ES-I3 (cell line): ENCODE measurements around the gene PCA3.

Experiments used
- H3K36me3 ChIP-seq: 2 replicates; pipeline ENCODE4 v1.6.1; 2013; ENCODE audit warnings: mild to moderate bottlenecking, low read length, control low read depth, moderate library complexity; ENCODE audit not compliant: insufficient read depth
- H3K4me1 ChIP-seq: 2 replicates; pipeline ENCODE4 v1.6.1; 2013; ENCODE audit warnings: mild to moderate bottlenecking, control low read depth, low read length; ENCODE audit not compliant: insufficient read depth
- H3K9ac ChIP-seq: 2 replicates; pipeline ENCODE4 v1.6.1; 2013; ENCODE audit warnings: low read depth, mild to moderate bottlenecking, low read length, moderate library complexity
- H3K9me3 ChIP-seq: 2 replicates; pipeline ENCODE4 v1.6.1; 2013; ENCODE audit warnings: mild to moderate bottlenecking, low read length, moderate library complexity; ENCODE audit not compliant: control insufficient read depth, insufficient read depth

PCA3 gene

DNA sequence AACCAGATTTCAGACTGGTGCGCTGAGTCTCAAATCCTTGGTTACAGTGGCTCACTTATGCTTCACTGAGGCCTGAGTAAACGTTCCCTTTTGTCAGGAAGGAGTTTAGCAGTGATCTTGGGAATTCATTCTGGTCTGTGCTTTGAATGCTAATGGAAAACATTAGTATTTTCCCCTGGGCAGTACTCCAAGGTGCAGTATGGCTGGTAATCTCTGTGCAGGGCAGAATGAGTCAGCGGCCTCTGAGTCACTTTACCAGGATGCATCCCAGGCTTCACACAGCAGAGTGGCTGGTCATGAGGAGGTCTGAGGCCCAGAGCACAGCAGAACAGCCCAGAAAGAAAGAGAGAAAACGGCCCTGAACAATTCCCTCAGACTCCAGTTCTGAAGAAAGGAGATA is 54.0 kb downstream of the PCA3 start:
- Histone ChIP-seq H3K9ac (no peak overlapping the region), H3K36me3 (no peaks in the 10 kb centered on the region), H3K4me1 (peaks cover 20% of the 10 kb centered on the region), H3K9me3 (no peaks in the 10 kb centered on the region)

DNA sequence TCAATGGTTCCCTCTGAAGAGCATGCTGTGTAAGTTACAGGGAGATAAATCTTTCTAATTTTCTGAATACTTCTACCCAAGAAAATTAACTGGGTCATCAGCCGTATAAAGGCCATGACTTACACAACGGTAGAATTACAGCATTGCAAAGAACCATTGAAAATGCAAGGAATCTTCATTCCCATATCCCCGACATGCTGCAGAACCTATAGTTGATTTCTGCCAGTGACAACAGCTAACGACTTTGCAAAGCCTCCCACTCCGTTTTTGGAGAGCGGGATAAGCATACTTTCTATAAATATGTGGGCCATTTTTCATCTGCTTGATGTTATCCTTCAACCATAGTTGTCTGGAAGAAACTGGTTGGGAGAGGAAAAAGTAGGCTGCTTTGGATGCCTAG is 56.2 kb downstream of the PCA3 start:
- Histone ChIP-seq H3K9me3 (no peaks in the 10 kb centered on the region), H3K9ac (no peak overlapping the region), H3K36me3 (no peaks in the 10 kb centered on the region), H3K4me1 (peaks cover 20% of the 10 kb centered on the region)

DNA sequence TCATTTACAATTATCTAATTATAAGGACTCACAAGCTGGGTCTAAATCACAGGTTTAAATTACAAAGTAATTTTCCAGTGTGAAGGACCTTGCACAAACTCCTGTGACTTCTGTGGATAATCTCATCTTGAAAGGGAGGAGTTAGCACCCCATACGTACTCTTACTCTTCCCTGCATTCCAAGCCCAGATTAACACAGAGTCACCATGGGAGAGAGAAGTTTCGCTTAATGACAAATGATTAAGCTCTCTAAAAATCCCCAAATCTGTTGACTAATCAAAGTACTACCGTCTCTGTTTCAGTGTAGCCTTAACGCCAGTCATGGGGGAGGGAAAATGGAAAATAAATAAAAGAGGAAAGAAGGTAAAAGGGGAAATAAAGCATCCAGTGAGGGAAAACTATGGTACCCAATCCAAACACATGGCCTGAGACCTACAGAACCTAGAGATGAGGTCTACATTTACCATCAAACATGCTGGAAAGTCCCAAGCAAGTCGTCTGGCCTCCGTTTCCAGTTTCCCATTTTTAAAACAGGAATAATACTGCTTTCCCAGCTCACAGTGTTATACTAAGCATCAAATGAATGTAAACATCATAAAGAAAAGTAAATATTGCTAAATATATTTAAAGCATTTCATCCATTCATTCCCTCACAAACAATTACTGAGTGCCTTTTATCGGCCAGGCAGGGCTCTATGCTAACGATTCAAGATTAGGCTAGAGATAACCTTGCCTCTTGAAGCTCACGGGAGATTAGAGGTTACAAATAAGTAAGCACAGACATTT is 63.2 kb downstream of the PCA3 start:
- no peaks in the 10 kb centered on the region for H3K36me3 ChIP-seq
- no peaks in the 10 kb centered on the region for H3K9me3 ChIP-seq
- H3K4me1 ChIP-seq = no peaks in the 10 kb centered on the region

DNA sequence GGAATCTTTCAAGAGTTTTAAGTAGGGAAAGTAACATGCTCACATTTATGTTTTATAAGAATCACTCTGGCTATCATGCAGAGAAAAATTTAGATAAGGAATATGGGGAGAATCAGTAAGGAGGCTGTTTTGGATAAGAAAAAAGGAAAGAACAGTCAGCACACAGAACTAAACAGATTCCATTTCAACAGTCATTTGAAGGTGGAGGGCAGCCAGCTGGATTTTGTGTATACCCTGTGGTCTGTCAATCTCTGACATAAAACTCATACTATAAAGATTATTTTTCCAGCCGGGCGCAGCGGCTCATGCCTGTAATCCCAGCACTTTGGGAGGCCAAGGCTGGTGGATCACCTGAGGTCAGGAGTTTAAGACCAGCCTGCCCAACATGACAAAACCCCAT is 64.2 kb downstream of the PCA3 start:
- no peaks in the 10 kb centered on the region for H3K9me3 ChIP-seq
- H3K9ac ChIP-seq = no peak overlapping the region
- no peaks in the 10 kb centered on the region for H3K4me1 ChIP-seq
- no peaks in the 10 kb centered on the region for H3K36me3 ChIP-seq

More for the DNA sequence above, 63.2 kb downstream of the PCA3 start:
- H3K9ac ChIP-seq = no peak overlapping the region

DNA sequence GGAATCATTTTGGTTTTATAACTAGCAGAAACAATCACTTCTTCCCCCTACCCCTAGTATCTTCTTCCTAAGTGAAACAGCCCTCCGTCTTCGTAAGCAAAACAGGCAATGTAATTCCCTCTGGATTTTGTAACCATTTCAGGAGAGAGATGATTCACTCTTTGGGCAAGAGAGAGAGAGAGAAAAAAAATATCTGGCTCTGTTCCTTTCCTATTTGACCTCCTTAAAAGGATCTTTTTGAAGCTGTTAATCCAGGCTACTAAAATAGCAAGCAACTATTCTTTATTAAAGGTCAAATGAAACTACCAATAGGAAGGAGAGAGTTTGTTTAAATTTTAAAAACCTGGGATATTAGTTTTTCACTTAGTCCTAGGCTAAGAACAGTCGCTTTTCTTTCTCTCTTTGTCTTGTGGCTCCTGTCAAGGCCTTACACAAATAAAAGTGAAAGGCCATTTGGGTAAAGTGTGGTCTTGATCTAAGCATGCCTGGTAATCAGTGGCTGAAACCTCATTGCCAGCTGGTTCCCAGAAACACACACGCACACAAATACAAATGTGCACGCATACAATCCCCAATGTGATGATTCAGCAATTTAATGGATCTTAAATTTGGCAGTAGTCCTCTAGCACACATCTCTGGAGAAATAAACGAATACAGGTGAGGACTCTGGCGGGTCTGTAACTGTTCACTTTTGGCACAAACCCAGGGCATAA is 71.5 kb downstream of the PCA3 start:
- Histone ChIP-seq H3K36me3 (no peaks in the 10 kb centered on the region), H3K9me3 (peaks cover 3% of the 10 kb centered on the region; the same call in 1 of the 2 replicates), H3K9ac (no peak overlapping the region), H3K4me1 (peaks cover 16% of the 10 kb centered on the region)
